Left renal cortex interstitium (tissue), 4 donors: ENCODE data around the gene VWA8. TPM values are rescaled to one million over a fixed set of nuclear protein-coding genes. Genes with fewer than 3 reads are reported as not detected.
"Not testable (repeated sequence)": the region's sequence is repeated elsewhere in the genome, so short reads cannot be mapped to it uniquely, and the experiment has no call there.

ENCODE experiments used
- DNase-seq, 4 donors: peaks; one replicate each; pipeline ENCODE4 v3.0.0-alpha.2; 2013; ENCODE audit warnings: low read depth in 4 of 4, low spot score in 2 of 4, missing footprints in 1 of 4
- polyA plus RNA-seq, 4 donors: library from polyadenylated mRNA; unstranded; fragments of 120-200 nt; gene quantifications; one replicate each; pipeline ENCODE4 v1.2.1, GENCODE V29; 2013; ENCODE audit not compliant: insufficient read length in 4 of 4

Gene VWA8
- polyA plus RNA-seq, 4 donors, result 18.2 to 23.1 (median 19.5) TPM

DNA sequence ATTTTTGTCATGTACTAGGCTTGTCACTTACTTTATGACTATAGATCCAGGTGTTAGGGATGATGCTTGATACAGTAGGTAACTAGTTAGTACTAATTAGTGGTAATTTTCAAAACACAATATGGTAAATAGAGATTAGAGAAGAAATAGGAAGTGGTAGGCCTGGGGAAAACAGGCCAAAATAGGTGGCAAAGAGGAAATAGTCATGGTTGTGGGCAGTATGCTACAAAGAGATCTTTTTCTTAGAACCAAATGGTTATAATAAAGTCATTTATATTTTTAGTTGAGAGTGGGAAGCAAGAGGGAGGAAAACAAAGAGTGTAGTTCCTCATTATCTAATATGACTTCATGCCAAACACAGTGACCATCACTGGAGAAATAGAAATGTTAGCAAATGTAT lies 9.1 kb upstream of the VWA8 start:
- DNase-seq, result no peak

DNA sequence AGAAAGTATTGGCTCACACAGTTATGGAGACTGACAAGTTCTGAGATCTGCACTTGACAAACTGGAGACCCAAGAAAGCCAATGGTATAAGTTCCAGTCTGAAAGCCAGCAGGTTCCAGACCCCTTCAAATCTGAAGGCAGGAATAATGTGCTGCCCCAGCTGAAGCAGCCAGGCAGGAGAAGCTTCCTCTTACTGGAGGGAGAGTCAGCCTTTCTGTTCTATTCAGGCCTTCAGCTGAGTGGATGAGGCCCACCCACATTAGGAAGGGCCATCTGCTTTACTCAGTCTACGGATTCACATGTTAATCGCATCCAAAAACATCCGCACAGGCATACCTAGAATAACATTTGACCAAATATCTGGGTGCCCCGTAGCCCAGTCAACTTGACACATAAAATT lies 8.2 kb upstream of the VWA8 start:
- DNase-seq, result no peak

DNA sequence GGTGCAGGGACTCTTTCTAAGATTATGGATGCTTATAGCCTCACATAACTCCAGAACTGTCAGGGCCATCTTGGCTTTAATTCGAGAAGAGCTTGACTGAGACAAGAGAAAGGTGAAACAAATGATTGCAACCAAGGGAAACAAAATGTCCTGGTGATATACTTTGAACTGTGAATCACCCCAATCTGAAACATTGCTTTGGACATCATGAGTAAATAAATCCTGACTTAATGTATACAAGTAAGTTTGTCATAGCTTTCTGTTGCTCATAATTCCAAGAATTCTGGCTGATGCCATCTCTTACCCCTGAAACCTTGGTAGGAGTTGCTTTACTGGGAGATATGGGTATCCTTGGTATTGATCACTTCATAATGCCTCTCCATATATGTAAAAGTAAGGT lies 5.8 kb upstream of the VWA8 start:
- DNase-seq, result no peak

DNA sequence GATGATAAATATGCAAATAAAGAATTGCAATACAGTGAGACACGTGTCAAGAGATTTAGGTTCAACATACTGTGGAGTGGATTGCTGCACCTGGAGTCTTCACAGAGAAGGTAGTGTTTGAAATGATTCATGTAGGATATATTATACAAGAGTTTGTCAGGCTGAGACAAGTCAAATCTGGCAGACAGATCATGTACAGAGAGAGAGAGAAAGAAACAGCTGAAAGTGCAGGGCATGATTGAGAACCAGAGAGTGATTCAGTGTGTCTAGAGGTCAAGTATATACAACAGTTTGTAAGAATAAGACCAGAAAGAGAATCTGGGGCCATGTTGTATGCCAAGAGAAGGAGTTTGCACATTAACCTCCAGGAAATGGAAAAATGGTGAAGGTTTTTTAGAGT lies 2.1 kb upstream of the VWA8 start:
- DNase-seq, result no peak

DNA sequence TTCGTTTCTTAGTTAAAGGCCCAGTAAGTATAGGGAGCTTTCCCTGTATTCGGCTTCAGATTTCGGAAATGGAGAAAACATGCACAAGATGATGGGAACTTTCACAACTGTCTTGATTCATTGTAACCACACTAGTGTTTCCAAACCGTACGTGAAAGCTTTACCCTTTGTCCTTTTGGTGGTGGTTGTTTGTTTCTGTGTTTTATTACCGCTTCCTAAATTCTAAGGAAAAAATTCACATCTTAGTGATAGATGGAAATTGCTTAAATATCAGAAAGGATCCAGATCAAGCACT lies 504 bp upstream of the VWA8 start:
- DNase-seq, result peak in 1 of 4 donors; percentile 77

DNA sequence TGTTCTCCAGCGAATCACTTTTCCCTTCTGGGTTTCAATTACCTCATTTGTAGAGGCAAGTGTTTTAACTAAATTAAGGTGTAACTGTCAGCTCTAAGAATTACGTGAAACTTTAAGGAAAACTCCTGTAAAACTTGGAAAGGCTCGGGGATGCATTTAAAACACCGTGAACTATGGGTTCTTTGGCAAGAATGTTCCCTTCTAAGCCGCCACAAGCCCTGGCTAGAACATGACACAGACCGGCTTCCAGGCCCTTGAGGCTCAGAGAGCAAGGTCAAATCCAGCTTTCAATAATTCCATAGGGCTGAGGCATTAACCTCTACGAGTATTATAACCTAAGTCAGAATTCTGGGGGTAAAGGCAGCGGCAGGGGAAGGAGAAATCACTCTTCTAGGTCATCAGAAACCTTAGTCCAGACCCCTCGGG lies 685 bp downstream of the VWA8 start:
- peak in 2 of 4 donors; percentile 13 to 37 for DNase-seq

DNA sequence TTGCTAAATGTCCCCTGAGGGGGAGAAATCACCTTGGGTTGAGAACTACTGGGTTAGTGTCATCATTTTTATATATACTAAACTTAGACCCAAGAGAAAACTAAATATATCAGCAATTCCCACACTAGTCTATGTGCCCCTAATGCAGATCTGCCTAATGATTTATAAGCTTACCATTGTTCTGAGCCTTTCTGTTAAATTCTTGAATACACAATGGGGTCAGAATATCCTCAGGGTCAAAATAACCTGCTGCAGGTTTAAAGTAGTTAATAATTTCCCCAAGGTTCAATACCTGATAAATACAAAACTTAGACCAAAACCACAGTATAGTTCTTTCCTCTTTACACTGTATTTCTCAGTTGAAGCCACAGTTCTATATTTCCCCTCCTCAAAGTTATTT lies 4.6 kb downstream of the VWA8 start:
- no peak for DNase-seq

DNA sequence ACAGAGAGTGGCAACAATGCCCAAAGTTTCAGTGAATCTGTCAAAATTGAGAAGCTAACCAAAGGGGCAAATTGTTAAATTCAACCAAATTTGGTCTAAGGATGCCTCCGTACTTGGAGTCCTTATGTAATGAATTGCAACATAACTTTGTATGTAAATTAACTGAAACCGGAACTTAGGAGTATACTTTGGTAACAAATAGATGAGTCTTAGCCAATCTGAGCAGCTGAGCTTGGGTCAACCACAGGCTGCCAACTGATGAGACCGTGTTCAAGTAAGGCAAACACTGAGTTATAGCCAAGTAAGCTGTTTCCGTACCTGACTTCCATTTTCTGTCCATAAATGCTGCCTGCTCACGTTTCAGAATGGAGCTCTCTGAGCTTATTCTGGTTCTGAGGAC lies 5.3 kb downstream of the VWA8 start:
- DNase-seq, result no peak

DNA sequence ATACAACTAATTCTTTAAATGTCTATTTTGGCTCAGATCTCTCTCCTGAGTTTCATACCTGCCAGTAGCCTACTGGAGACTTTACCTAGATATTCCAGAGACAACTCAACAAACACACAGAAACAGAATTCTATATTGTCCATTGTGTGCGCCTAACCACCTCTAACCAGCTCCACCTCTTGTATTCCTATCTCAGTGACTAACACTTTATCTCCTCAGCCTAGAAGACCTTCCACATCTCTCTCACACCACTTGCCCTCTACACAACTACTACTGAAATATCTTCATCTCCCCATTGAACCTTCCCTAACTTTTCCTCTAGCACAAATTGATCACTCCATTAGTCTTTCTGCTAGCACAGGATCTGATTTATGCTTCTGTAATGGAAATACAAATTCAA lies 6.7 kb downstream of the VWA8 start:
- no peak for DNase-seq

DNA sequence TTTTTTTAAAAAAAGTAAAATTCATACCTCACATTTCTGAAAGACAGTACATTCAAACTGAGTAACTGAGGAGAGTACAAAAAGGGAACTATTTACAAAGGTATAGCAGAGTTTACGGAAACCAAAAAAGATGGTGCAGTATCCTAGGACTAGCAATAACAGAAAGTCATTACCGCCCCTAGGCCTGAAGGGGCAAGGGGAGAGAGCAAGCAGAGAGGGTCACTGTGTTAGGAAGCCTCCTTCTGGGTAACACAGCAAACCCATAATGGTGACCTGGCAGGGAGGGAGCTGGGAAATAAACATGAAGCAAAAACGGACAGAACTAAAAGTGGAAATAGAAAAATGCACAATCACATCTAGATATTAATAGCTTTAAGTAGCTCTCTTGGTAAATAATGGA lies 8.2 kb downstream of the VWA8 start:
- DNase-seq, result no peak

DNA sequence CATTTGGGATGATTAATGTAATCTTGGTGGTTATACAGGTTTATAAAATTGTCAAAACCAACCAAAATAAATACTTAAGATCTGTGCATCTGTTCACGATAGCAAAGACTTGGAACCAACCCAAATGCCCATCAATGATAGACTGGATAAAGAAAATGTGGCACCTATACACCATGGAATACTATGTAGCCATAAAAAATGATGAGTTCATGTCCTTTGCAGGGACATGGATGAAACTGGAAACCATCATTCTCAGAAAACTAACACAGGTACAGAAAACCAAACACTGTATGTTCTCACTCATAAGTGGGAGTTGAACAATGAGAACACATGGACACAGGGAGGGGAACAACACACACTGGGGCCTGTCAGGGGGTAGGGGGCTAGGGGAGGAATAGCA lies 11.8 kb downstream of the VWA8 start:
- DNase-seq, result not testable (repeated sequence)

DNA sequence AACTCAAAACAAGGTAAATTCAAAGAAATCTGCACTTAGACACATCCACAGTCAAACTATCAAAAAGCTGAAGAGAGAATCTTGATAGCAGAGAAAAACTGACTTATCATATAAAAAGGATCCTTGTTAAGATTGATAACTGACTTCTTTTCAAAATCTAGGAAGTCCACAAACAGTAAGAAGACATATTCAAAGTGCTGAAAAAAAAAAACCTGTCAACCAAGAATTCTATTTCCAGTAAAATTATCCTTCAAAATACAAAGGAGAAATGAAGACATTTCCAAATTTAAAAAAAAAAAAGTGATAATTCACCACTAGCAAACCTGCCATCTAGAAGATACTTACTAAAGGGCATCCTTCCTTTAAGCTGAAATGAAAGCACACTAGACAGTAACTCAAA lies 15.0 kb downstream of the VWA8 start:
- DNase-seq, result no peak

DNA sequence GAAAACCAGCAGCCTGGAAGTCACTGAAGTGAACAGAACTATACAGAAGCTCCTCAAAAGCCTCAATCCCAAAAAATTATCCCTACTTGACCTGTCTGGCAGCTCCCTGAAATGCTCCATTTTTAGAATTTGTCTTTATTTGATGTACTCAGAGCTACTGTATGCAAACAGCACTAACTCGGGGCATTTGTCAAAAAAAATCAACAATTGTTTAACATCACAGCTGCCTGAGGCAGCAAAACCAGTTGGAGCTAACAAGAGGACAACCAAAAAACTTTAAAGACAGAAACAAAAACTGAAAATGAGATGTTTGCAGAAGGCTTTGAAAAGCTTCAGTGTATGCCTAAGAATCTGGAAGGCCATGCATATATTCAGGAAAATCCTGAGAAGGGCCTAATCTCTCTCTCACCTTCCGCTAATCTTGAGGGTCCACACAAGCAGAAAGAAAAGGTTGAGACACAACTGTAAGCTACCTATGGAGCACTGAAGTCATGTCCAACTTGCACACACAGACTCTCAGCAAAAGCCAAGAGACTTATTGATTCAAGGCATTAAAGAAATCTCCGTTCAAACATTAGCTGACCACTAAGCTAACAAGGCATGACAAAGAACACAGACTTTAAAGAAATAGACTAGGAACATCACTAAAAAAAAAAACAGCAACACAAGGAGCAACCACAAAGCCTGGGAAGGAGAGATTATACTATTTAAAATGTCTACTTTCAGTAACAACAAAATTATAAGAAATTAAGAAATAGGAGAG lies 16.1 kb downstream of the VWA8 start:
- DNase-seq, result no peak

DNA sequence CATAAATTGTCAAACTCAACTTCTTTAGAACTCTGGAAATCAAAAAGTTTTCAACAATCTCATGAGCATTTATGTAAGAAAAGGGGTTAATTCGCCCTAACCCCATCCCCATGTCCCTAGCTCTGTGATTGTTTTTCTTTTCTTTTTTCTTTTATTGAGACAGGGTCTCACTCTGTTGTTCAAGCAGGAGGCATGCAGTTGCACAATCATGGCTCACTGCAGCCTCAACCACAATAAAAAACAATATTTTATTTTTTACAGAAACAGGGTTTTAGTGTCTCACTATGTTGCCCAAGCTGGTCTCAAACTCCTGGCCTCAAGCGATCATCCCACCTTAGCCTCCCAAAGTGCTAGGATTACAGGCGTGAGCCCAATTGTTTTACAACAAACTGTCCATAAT lies 16.7 kb downstream of the VWA8 start:
- no peak for DNase-seq

DNA sequence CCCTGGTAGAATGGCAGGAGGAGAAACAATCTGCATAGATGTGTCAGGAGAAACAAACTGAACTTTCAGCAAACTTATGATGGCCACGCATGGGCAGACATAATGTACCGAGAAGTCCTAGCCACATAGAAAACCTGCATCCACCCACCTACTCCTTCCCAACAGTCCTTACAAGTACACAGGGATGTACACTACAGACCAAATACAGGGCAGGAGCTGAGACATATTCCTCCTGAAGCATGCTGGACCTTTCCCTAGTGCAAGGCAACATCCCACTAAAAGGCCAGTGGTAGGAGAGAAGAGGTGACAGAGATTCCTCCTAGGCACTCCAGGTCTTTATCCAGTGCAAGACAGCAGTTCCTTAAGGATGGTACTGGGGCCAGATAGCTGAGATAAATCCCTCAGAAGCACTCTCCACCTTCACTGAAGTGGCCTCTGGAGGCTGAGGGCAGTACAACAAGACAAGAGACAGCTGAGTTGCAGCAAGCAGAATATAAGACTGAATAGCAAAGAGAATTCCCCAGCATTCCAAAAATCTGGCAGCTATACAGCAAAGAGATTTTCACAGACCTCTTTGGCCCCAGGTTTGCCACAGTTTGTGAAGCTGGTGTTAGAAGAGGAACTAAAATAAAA lies 18.3 kb downstream of the VWA8 start:
- no peak for DNase-seq

DNA sequence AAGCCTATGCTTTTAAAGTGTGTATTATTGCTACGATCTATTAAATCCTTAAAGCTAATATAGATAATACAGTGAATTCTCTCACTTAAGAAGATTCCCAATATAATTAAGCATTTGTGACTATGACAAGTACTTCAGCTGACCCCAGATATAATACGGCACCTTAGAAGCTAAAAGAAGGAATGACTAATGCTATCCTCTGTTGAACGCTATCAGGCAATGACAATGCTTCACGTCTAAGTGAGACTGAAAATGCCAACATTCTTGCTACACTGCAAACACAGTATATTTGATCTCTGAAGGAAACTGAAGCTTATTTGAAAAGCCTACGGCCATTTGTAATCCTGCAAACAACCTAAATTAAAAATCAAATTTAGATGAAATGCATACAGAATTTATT lies 19.7 kb downstream of the VWA8 start:
- DNase-seq, result no peak

DNA sequence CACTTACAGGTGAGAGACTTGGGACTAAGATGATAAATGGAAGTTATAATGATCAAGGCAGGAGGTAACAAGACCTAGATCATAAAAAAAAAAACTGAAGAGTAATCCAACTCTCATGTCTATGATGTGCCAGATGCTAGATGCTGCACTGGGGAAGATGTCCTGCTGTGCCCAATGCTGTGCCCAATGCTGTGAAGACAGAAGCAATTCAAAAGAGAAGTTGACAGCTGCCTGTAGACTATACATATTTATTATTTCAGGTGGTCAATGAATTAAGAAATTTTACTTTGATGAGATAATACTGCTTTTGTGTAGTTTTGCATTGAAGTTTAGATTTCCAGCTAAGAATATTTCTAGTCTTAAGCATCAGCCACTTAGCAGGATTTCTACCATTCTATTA lies 21.5 kb downstream of the VWA8 start:
- DNase-seq, result no peak

DNA sequence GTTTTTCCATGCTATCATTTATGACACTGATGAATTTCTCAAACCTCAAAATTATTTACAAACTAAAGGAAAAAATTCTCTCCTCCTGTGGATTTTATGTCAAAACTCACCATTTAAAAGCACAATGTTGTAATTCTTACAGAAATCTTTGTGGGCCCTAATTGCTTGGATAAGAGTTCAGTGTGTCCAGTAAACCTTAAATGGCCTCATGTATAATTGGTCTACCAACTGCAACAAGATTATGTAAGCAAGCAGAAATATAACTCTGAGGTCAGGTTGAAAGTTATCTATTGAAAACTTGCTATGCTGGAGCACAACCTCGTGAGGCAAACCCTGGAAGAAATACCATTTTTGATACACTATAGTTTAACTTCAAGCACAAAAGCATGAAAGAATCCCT lies 22.0 kb downstream of the VWA8 start:
- no peak for DNase-seq

DNA sequence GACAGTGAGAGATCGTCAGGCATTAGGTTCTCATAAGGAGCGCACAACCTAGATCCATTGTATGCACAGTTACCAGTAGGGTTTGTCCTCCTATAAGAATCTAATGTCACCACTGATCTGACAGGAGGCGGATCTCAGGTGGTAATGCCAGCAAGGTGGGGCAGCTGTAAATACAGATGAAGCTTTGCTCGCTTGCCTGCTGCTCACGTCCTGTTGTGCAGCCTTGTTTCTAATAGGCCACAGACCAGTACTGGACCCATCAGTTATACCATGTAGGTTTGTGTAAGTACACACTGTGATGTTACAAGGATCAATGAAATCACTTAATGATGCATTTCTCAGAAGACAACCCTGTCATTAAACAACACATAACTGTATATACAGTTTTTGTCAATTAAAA lies 23.5 kb downstream of the VWA8 start:
- DNase-seq, result no peak

DNA sequence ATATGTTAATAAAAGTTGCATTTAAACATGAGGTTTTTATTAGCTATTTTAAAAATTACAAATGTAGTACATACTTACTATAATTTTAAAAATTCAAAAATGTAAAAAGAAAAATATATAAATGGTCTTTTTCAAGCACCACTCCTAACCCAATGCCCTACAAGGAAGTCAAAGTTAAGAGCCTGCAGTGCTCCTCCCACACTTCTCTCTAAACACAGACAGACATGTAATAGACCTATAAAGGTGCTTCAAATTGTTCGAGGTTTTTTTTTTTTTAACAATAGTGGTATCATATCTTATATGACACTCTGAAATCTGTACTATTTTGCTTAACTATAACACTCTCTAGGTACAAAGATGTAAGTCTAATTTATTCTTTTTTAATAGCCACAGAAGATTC lies 25.4 kb downstream of the VWA8 start:
- no peak for DNase-seq

DNA sequence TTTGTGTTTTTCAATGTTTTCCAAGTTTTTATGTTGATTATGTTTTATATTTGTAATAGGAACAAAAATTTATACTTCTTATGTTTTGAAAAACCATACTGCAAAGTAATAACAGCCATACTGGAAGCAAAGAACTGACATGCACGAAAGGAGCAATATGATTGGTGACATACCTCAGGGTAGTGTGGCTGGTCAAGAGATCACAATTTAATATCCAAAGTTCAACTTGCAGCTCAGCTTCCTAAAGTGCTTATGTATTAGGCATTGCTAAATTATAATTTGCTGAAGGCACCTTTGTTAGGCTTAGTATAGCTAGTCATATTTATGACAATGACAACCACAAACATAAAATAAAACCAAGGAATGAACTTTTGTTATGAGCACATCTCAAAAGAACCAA lies 25.9 kb downstream of the VWA8 start:
- DNase-seq, result no peak

DNA sequence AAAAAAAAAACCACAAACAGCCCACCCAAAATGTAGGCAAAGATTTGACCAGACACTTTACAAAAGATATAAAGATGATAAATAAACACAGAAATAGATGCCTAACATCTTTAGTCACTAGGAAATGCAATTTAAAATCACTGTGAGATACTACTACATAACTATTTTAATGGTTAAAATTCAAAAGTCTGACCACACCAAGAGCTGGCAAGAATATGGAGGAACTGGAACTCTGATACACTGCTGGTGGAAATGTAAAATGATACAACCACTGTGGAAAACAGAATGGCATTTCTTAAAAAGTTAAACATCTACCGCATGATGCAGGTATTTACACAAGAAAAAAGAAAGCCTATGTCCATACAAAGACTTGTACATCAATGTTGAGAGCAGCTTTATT lies 26.8 kb downstream of the VWA8 start:
- no peak for DNase-seq

DNA sequence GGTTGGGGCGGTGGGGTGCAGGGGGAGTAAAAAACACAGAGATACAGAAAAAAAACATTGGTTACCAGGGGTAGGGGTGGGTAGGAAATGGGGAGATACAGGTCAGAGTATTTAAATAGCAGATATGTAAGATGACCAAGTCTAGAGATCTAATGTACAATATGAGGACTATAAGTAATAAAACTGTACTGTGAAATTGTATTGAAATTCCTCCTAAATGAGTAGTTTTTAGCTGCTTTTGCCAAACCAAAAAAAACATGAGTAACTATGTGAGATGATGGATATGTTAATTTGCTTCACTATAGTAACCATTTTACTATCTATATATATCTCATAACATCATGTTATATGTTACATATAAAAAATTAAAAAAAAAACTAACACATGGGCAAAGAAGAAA lies 29.6 kb downstream of the VWA8 start:
- no peak for DNase-seq
